HCT116 (cell line): ENCODE data around the gene ATAD3A. TPM values are rescaled to one million over a fixed set of nuclear protein-coding genes. Genes with fewer than 3 reads are reported as not detected.
"Not testable (repeated sequence)": the region's sequence is repeated elsewhere in the genome, so short reads cannot be mapped to it uniquely, and the experiment has no call there.

Source experiments
- ATAC-seq: fragments of 200-7000 bp; cut with Tn5 transposase; 2 replicates; pipeline ENCODE4 v1.9.1; 2020; ENCODE audit warnings: mild to moderate bottlenecking, moderate library complexity
- BruUV-seq: library from RNA; stranded (reverse); fragments of 400-500 nt; replicated peaks from 2 replicates; lab custom pipeline; 2021; lab: Mats Ljungman, UMichigan
- CTCF ChIA-PET: fragments of 300-600 bp; sonication (Branson Sonifier 250); formaldehyde crosslinking; loops from one replicate; lab custom pipeline; 2021; ENCODE audit warnings: antibody characterized with exemption; lab: Charles Lee
- POLR2A ChIA-PET: fragments of 300-600, 350-600 bp; sonication (Branson Sonifier 250); formaldehyde crosslinking; loops from one replicate; lab custom pipeline; 2021; ENCODE audit warnings: antibody characterized with exemption; lab: Charles Lee
- RAD21 ChIA-PET, 2 experiments: fragments of 300-600 bp; sonication (Branson Sonifier 250); formaldehyde crosslinking; loops; one replicate each; lab custom pipeline; 2023; ENCODE audit warnings: low total read pairs in 2 of 2; ENCODE audit not compliant: uncharacterized antibody in 2 of 2, unreplicated experiment in 2 of 2, low non-redundant PET in 1 of 2; lab: Charles Lee
- DNase-seq: peaks from one replicate; pipeline ENCODE4 v3.0.0-alpha.2; 2010; ENCODE audit warnings: low read depth, low spot score
- H2AFZ ChIP-seq: fragments of 200-600 bp; shearing (Covaris generic), sonication (generic); 2 replicates; pipeline ENCODE4 v1.6.1; 2017; ENCODE audit warnings: low read depth, mixed run types, mixed read lengths, antibody characterized with exemption, low read length; ENCODE audit not compliant: poor library complexity, severe bottlenecking
- H3K27ac ChIP-seq: 2 replicates; pipeline ENCODE4 v1.5.1; 2012; ENCODE audit warnings: low read depth, low read length
- H3K27me3 ChIP-seq: fragments of 200-600 bp; sonication (generic); 2 replicates; pipeline ENCODE4 v1.6.1; 2016; ENCODE audit warnings: mixed run types, low read length, mixed read lengths; ENCODE audit not compliant: insufficient read depth
- H3K36me3 ChIP-seq, 2 experiments: fragments of 200-500 bp in 1 of 2; fragments of 200-600 bp in 1 of 2; sonication (Bioruptor generic) in 1 of 2; sonication (generic) in 1 of 2; 2 replicates each; pipeline versions ENCODE4 v1.5.1 to v1.6.1; 2014 to 2016; ENCODE audit warnings: low read length in 2 of 2, inconsistent platforms in 1 of 2, mixed read lengths in 1 of 2, mixed run types in 1 of 2; ENCODE audit not compliant: insufficient read depth in 2 of 2, control insufficient read depth in 1 of 2
- H3K4me1 ChIP-seq, 2 experiments: fragments of 200-600 bp in 1 of 2; sonication (generic) in 1 of 2; 2 replicates each; pipeline versions ENCODE4 v1.5.1 to v1.6.1; 2012 to 2017; ENCODE audit warnings: low read length in 2 of 2, inconsistent platforms in 1 of 2, mild to moderate bottlenecking in 1 of 2, mixed read lengths in 1 of 2, mixed run types in 1 of 2, moderate library complexity in 1 of 2; ENCODE audit not compliant: insufficient read depth in 2 of 2, control insufficient read depth in 1 of 2
- H3K4me2 ChIP-seq: fragments of 200-600 bp; sonication (generic); 2 replicates; pipeline ENCODE4 v1.6.1; 2017; ENCODE audit warnings: mixed run types, low read length, mixed read lengths
- H3K4me3 ChIP-seq, 2 experiments: fragments of 200-600 bp in 1 of 2; sonication (generic) in 1 of 2; replicated peaks in 1 of 2; 2 replicates each; pipeline ENCODE4 v1.5.1; 2011 to 2016; ENCODE audit warnings: low read length in 2 of 2, control low read depth in 1 of 2, low read depth in 1 of 2, mild to moderate bottlenecking in 1 of 2, mixed read lengths in 1 of 2, mixed run types in 1 of 2
- H3K79me2 ChIP-seq: fragments of 200-600 bp; sonication (generic); 2 replicates; pipeline ENCODE4 v1.6.1; 2017; ENCODE audit warnings: mild to moderate bottlenecking, mixed run types, low read length, moderate library complexity, mixed read lengths; ENCODE audit not compliant: insufficient read depth
- H3K9ac ChIP-seq: fragments of 200-600 bp; sonication (generic); 2 replicates; pipeline ENCODE4 v1.6.1; 2016; ENCODE audit warnings: low read length, mixed read lengths
- H3K9me2 ChIP-seq: fragments of 200-600 bp; sonication (generic), shearing (Covaris generic); 2 replicates; pipeline ENCODE4 v1.6.1; 2017; ENCODE audit warnings: mixed run types, mild to moderate bottlenecking, moderate library complexity; ENCODE audit not compliant: insufficient read depth
- H3K9me3 ChIP-seq, 2 experiments: fragments of 200-500 bp in 1 of 2; fragments of 200-600 bp in 1 of 2; sonication (Bioruptor generic) in 1 of 2; sonication (generic) in 1 of 2; 2 replicates each; pipeline ENCODE4 v1.6.1; 2014 to 2017; ENCODE audit warnings: low read length in 2 of 2, mixed read lengths in 2 of 2, inconsistent platforms in 1 of 2, low read depth in 1 of 2, mild to moderate bottlenecking in 1 of 2, mixed run types in 1 of 2, moderate library complexity in 1 of 2; ENCODE audit not compliant: control insufficient read depth in 1 of 2, insufficient read depth in 1 of 2
- H4K20me1 ChIP-seq: fragments of 200-600 bp; sonication (generic), shearing (Covaris generic); 2 replicates; pipeline ENCODE4 v1.6.1; 2017; ENCODE audit warnings: mixed run types, mild to moderate bottlenecking, moderate library complexity; ENCODE audit not compliant: insufficient read depth
- CBX3 ChIP-seq: IDR thresholded peaks from 2 replicates; pipeline ENCODE4 v1.6.1; 2012; ENCODE audit warnings: low read depth
- ELF1 ChIP-seq: IDR thresholded peaks from 2 replicates; pipeline ENCODE4 v1.6.1; 2012; ENCODE audit warnings: low read depth, borderline replicate concordance
- FOSL1 ChIP-seq: IDR thresholded peaks from 2 replicates; pipeline ENCODE4 v1.6.1; 2012; ENCODE audit warnings: low read depth
- POLR2A ChIP-seq: IDR thresholded peaks from 2 replicates; pipeline ENCODE4 v1.7.0; 2011; ENCODE audit warnings: borderline replicate concordance; ENCODE audit not compliant: insufficient read depth, insufficient read length; ENCODE audit errors: extremely low read depth
- SIN3A ChIP-seq: IDR thresholded peaks from 2 replicates; pipeline ENCODE4 v1.6.1; 2012; ENCODE audit warnings: low read depth
- ZNF274 ChIP-seq: fragments of 200-500 bp; sonication (Bioruptor generic); IDR thresholded peaks from 2 replicates; pipeline ENCODE4 v1.6.1; 2014; ENCODE audit warnings: mild to moderate bottlenecking, low read depth, low read length, inconsistent platforms
- intact Hi-C: fragments of 100-400 bp; cut with micrococcal nuclease; formaldehyde crosslinking; loops from 2 replicates; pipeline ENCODE4 v1.10.0; 2022
- total RNA-seq: library from RNA; stranded (reverse); gene quantifications from one replicate; pipeline ENCODE4 v1.2.1, GENCODE V29; 2021; ENCODE audit not compliant: unreplicated experiment
- TF ChIP-seq, protein P1 (sequence below): IDR thresholded peaks from 2 replicates; pipeline ENCODE4 v1.6.1; 2012
- TF ChIP-seq, protein P2 (sequence below), 3 experiments: fragments of 200-600 bp in 1 of 3; sonication (generic) in 1 of 3; IDR thresholded peaks in 2 of 3; conservative IDR thresholded peaks in 1 of 3; 2 replicates each; pipeline ENCODE4 v1.5.1; 2012 to 2017; ENCODE audit warnings: low read depth in 2 of 3, low read length in 2 of 3, antibody characterized with exemption in 1 of 3, borderline replicate concordance in 1 of 3, control low read depth in 1 of 3, mild to moderate bottlenecking in 1 of 3, mixed read lengths in 1 of 3, mixed run types in 1 of 3, moderate library complexity in 1 of 3; ENCODE audit not compliant: insufficient read depth in 1 of 3

Gene ATAD3A
- total RNA-seq, 1 experiment from 2014 or later, result 92.3 TPM

DNA sequence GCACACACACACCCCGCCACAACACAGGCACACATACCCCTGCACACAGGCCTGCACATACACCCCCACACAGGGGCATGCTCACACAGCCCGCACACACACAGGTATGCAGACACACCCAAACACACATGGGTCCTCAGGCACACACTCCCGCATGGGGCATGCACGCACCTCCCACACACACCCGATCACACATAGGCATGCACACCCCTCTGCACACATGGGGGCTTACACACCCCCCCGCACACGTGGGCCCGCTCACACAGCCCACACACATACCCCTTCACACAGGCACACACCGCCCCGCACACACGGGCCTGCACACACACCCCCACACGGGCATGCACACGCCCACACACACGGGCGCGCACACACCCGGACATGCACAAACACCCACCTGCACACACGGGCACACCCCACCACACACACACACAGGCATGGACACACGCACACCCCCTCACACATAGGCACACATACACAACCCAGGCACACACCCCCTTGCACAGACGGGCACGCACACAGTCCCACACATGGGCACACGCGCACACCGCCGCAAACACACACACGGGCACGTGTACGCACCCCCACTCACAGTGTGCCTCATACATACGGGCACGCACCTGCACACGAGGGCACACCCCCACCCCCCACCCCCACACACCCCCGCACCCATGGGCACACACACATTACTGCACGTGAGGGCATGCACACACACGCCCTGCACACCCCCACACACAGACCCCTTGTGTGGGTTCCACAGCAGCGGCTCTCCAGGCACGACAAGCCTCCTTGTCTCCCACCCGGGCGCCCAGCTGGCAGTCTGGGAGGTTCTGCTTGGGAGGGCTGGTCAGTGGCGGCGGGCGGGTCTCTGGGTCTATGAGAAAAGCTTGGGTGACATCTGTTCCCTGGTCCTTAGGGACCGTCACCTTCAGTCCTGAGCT lies 32.1 kb upstream of the ATAD3A start:
- Histone ChIP-seq H2AFZ (no peak overlapping the region), H3K4me3 (no peak overlapping the region), H3K27ac (no peak overlapping the region), H3K4me1 (no peaks in the 10 kb centered on the region), H3K9me2 (no peaks in the 10 kb centered on the region), H3K9ac (no peak overlapping the region), H3K36me3 (peaks cover 27 to 47% of the 10 kb centered on the region in 2 experiments; a peak in 3 of 4 replicates), H3K27me3 (no peaks in the 10 kb centered on the region), H3K79me2 (peaks cover 53% of the 10 kb centered on the region), H4K20me1 (no peaks in the 10 kb centered on the region), H3K9me3 (no peaks in the 10 kb centered on the region), H3K4me2 (no peak overlapping the region)
- TF ChIP-seq ELF1, result no peak
- TF ChIP-seq SIN3A, result no peak
- TF ChIP-seq ZNF274, result no peak
- TF ChIP-seq, protein P1, sequence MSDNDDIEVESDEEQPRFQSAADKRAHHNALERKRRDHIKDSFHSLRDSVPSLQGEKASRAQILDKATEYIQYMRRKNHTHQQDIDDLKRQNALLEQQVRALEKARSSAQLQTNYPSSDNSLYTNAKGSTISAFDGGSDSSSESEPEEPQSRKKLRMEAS, result no peak
- TF ChIP-seq FOSL1, result no peak
- TF ChIP-seq POLR2A, result no peak
- TF ChIP-seq CBX3, result no peak
- TF ChIP-seq, protein P2, sequence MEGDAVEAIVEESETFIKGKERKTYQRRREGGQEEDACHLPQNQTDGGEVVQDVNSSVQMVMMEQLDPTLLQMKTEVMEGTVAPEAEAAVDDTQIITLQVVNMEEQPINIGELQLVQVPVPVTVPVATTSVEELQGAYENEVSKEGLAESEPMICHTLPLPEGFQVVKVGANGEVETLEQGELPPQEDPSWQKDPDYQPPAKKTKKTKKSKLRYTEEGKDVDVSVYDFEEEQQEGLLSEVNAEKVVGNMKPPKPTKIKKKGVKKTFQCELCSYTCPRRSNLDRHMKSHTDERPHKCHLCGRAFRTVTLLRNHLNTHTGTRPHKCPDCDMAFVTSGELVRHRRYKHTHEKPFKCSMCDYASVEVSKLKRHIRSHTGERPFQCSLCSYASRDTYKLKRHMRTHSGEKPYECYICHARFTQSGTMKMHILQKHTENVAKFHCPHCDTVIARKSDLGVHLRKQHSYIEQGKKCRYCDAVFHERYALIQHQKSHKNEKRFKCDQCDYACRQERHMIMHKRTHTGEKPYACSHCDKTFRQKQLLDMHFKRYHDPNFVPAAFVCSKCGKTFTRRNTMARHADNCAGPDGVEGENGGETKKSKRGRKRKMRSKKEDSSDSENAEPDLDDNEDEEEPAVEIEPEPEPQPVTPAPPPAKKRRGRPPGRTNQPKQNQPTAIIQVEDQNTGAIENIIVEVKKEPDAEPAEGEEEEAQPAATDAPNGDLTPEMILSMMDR (IDR thresholded peaks at IDR 0.05 in 2 of 3, conservative IDR thresholded peaks at IDR 0.05 in 1 of 3; ENCODE audit: borderline replicate concordance in 1 of 3, insufficient read depth in 1 of 3, low read depth in 2 of 3, low read length in 2 of 3), result no peak
- no TSS peak for BruUV-seq
- ChIA-PET CTCF (no interaction called here), RAD21 (no interaction called here), POLR2A (no interaction called here)
- ATAC-seq (no peak), DNase-seq (no peak)
- intact Hi-C loops, result no loop called here

DNA sequence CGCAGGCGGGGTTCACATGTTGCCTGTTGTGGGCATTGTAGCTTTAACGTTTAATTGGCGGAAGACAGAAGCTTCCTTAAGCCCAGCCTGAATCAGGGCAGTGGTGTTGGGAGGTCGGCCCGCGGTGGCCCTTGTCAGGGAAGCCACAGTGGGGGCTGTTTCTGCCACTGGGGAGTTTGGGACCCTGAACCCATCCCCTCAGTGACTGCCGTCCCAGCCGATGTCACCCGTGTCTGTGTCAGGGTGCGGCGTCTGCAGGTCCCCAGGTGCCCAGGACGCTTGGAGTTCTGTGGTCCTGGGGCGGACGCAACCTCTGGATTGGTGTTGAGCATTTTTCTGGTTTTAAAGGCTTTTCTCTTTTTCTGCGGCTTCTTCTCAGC lies 31.5 kb upstream of the ATAD3A start:
- H3K9me2 ChIP-seq, H3K27me3 ChIP-seq, H3K9ac ChIP-seq, POLR2A ChIA-PET, CTCF ChIA-PET, H3K27ac ChIP-seq, ATAC-seq, RAD21 ChIA-PET, intact Hi-C loops, H4K20me1 ChIP-seq, BruUV-seq, H3K4me2 ChIP-seq, H3K4me3 ChIP-seq, H3K9me3 ChIP-seq, H2AFZ ChIP-seq, H3K4me1 ChIP-seq, DNase-seq: not testable (repeated sequence)
- H3K36me3 ChIP-seq, result peaks cover 27 to 47% of the 10 kb centered on the region in 2 experiments; a peak in 3 of 4 replicates
- H3K79me2 ChIP-seq, result peaks cover 47% of the 10 kb centered on the region

DNA sequence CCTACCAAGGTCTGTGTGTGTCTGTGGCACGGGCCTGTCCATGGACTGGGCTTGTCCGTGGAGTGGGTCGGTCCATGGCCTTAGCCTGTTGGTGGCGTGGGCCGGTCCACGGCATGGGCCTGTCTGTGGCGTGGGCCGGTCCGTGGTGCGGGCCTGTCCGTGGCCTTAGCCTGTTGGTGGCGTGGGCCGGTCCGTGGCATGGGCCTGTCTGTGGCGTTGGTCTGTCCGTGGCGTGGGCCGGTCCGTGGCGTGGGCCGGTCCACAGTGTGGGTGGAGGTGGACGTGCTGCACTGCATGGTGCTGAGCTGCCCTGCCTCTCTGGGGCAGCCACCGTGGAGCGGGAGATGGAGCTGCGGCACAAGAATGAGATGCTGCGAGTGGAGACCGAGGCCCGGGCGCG lies 30.2 kb upstream of the ATAD3A start:
- intact Hi-C loops, DNase-seq, H4K20me1 ChIP-seq, H3K4me3 ChIP-seq, RAD21 ChIA-PET, H3K27ac ChIP-seq, ATAC-seq, CTCF ChIA-PET, H3K27me3 ChIP-seq, BruUV-seq, H3K9me3 ChIP-seq, POLR2A ChIA-PET, H2AFZ ChIP-seq, H3K4me1 ChIP-seq, H3K9me2 ChIP-seq, H3K9ac ChIP-seq, H3K4me2 ChIP-seq: not testable (repeated sequence)
- Histone ChIP-seq H3K79me2 (peaks cover 35% of the 10 kb centered on the region), H3K36me3 (peaks cover 27 to 44% of the 10 kb centered on the region in 2 experiments; a peak in 3 of 4 replicates)
